Stimulated activated CD4-positive, alpha-beta T cell treated with anti-CD3 and anti-CD28 coated beads, Interleukin-12 subunit alpha, Interleukin-12 subunit beta, amount 100 ng/mL, for 24 hours (primary cell): ENCODE measurements around the gene SLC44A5.
"Not testable (repeated sequence)": the region's sequence is repeated elsewhere in the genome, so short reads cannot be mapped to it uniquely, and the experiment has no call there.

Source experiments
- DNase-seq, 2 experiments: peaks; one replicate each; pipeline ENCODE4 v3.0.0-alpha.2; 2020; ENCODE audit warnings: low read depth in 2 of 2

Gene SLC44A5

GRCh38 chr1:75181214-75181955 lies 429.5 kb downstream of the SLC44A5 start:
- DNase-seq, result not testable (repeated sequence)

GRCh38 chr1:75174031-75174760 lies 436.7 kb downstream of the SLC44A5 start:
- no peak for DNase-seq

GRCh38 chr1:75172556-75172955 lies 438.4 kb downstream of the SLC44A5 start:
- DNase-seq, result no peak

- DNase-seq, result no peak
These were observed 439.0 kb downstream of the SLC44A5 start for GRCh38 chr1:75171876-75172275.

- DNase-seq, result no peak
These were observed 439.9 kb downstream of the SLC44A5 start for GRCh38 chr1:75170981-75171380.

- no peak for DNase-seq
These were observed 440.9 kb downstream of the SLC44A5 start for GRCh38 chr1:75170011-75170410.

- no peak for DNase-seq
These were observed 444.1 kb downstream of the SLC44A5 start for GRCh38 chr1:75166821-75167220.

- no peak for DNase-seq
These were observed 445.6 kb downstream of the SLC44A5 start for GRCh38 chr1:75165264-75165663.

- no peak for DNase-seq
These were observed 451.8 kb downstream of the SLC44A5 start for GRCh38 chr1:75159154-75159553.
